ENCODE results near the gene HMGXB3. TPM values are rescaled to one million over a fixed set of nuclear protein-coding genes. Genes with fewer than 3 reads are reported as not detected.

The HMGXB3 gene
- total and polyA plus RNA-seq, 2 of the 13 experiments (the other 11 are each of a cell fraction or from before 2014, with no cell fraction given), result 18.8 to 23.8 TPM

- TF ChIP-seq U2AF1 (optimal IDR thresholded peaks at IDR 0.05; ENCODE audit: low read depth, low read length) (no peak), RBAK (CRISPR knock-in tag; IDR thresholded peaks at IDR 0.05) (no peak), FOXC1 (CRISPR knock-in tag; IDR thresholded peaks at IDR 0.05; ENCODE audit: borderline replicate concordance) (peak; percentile 88), HOMEZ (CRISPR knock-in tag; IDR thresholded peaks at IDR 0.05; ENCODE audit: low read depth) (no peak), RBFOX2 (IDR thresholded peaks at IDR 0.05; ENCODE audit: low read depth, low read length) (peak; percentile 98), SAP130 (CRISPR knock-in tag; IDR thresholded peaks at IDR 0.05; ENCODE audit: low read depth) (peak; percentile 97), ZFY (CRISPR knock-in tag; IDR thresholded peaks at IDR 0.05) (peak; percentile 93), IRF9 (CRISPR knock-in tag; IDR thresholded peaks at IDR 0.05; ENCODE audit: borderline replicate concordance) (peak; percentile 91), CEBPG (CRISPR knock-in tag; IDR thresholded peaks at IDR 0.05) (0 out of 2 replicates have a peak, but pooled peaks have one; percentile 46), REST (IDR thresholded peaks at IDR 0.05; ENCODE audit: borderline replicate concordance in 1 of 2, low read depth in 1 of 2, low read length in 2 of 2) (no peak), ELF3 (CRISPR knock-in tag; IDR thresholded peaks at IDR 0.05) (peak; percentile 95), FOXJ3 (CRISPR knock-in tag; IDR thresholded peaks at IDR 0.05; ENCODE audit: borderline replicate concordance) (peak; percentile 36; the same call in 1 of the 2 replicates), JARID2 (CRISPR knock-in tag; IDR thresholded peaks at IDR 0.05; ENCODE audit: insufficient replicate concordance) (peak; percentile 76), ZNF558 (CRISPR knock-in tag; IDR thresholded peaks at IDR 0.05; ENCODE audit: borderline replicate concordance) (peak; percentile 42; the same call in 1 of the 2 replicates), CERS6 (CRISPR knock-in tag; IDR thresholded peaks at IDR 0.05) (0 out of 2 replicates have a peak, but pooled peaks have one; percentile 20), SNAPC2 (CRISPR knock-in tag; IDR thresholded peaks at IDR 0.05) (no peak; the same call in 1 of the 2 replicates), TEAD3 (CRISPR knock-in tag; optimal IDR thresholded peaks at IDR 0.05; ENCODE audit: borderline replicate concordance) (peak; percentile 65), ZNF781 (CRISPR knock-in tag; IDR thresholded peaks at IDR 0.05; ENCODE audit: borderline replicate concordance, not compliant biosample characterization) (peak; percentile 88), MEF2D (CRISPR knock-in tag; IDR thresholded peaks at IDR 0.05) (peak; percentile 95)
- TF ChIP-seq, protein P1, sequence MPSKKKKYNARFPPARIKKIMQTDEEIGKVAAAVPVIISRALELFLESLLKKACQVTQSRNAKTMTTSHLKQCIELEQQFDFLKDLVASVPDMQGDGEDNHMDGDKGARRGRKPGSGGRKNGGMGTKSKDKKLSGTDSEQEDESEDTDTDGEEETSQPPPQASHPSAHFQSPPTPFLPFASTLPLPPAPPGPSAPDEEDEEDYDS (CRISPR knock-in tag; IDR thresholded peaks at IDR 0.05), result peak; percentile 76
Observed at GRCh38 chr5:150000256-150000989, at the start of gene HMGXB3, which contains the start of gene TIGD6 (continued).
